HepG2 (cell line): Measurements from ENCODE around the gene ZNF717. TPM values are rescaled to one million over a fixed set of nuclear protein-coding genes. Genes with fewer than 3 reads are reported as not detected.
A peak's percentile ranks its signal among the peaks of the same experiment; 100 is the strongest.
"Not testable (repeated sequence)": the region's sequence is repeated elsewhere in the genome, so short reads cannot be mapped to it uniquely, and the experiment has no call there.

Experiments used
- ATAC-seq: fragments of 200-7000 bp; cut with Tn5 transposase; 3 replicates; pipeline ENCODE4 v1.9.1; 2020; ENCODE audit warnings: mild to moderate bottlenecking, moderate library complexity
- BruUV-seq: library from RNA; stranded (reverse); fragments of 400-500 nt; replicated peaks from 2 replicates; lab custom pipeline; 2021; lab: Mats Ljungman, UMichigan
- CTCF ChIA-PET: fragments of 300-600 bp; formaldehyde crosslinking; extraction: SDS; loops from one replicate; lab custom pipeline; 2021; ENCODE audit warnings: low total read pairs, inconsistent platforms, low intra/inter-chr PET ratio; lab: Yijun Ruan, JAX
- POLR2A ChIA-PET: fragments of 350-600 bp; sonication (Branson Sonifier 250); formaldehyde crosslinking; loops from one replicate; lab custom pipeline; 2020; ENCODE audit warnings: antibody characterized with exemption, inconsistent platforms; lab: Yijun Ruan, JAX
- DNase-seq: peaks from one replicate; pipeline ENCODE4 v3.0.0-alpha.2; 2015; ENCODE audit warnings: low spot score
- FAIRE-seq: peaks from 3 replicates; lab custom pipeline; 2011; peaks lifted over from hg19 to GRCh38; lab: Jason Lieb, UNC
- H2AFZ ChIP-seq: one replicate; pipeline ENCODE4 v1.6.1; 2011; ENCODE audit warnings: low read length, inconsistent platforms
- H3K27ac ChIP-seq: fragments of 300-600 bp; 3 replicates; pipeline ENCODE4 v1.8.0; 2011; ENCODE audit warnings: mixed run types, mild to moderate bottlenecking, mixed read lengths, low read length, inconsistent platforms; ENCODE audit not compliant: insufficient read depth; ENCODE audit errors: extremely low read length
- H3K27me3 ChIP-seq, 2 experiments: fragments of 200-600 bp in 1 of 2; 2 replicates in 1 of 2; 3 replicates in 1 of 2; pipeline versions ENCODE4 v1.6.0 to v1.8.0; 2011; ENCODE audit warnings: low read length in 2 of 2, mild to moderate bottlenecking in 2 of 2, moderate library complexity in 2 of 2, inconsistent platforms in 1 of 2; ENCODE audit not compliant: insufficient read depth in 2 of 2, control insufficient read depth in 1 of 2
- H3K36me3 ChIP-seq, 2 experiments: fragments of 200-600 bp in 1 of 2; replicated peaks in 1 of 2; 2 replicates in 1 of 2; 3 replicates in 1 of 2; pipeline versions ENCODE4 v1.5.1 to v1.8.0; 2011; ENCODE audit warnings: low read length in 2 of 2, inconsistent platforms in 1 of 2; ENCODE audit not compliant: insufficient read depth in 2 of 2, control insufficient read depth in 1 of 2
- H3K4me1 ChIP-seq: 2 replicates; pipeline ENCODE4 v1.5.1; 2012; ENCODE audit warnings: low read length, inconsistent platforms; ENCODE audit not compliant: insufficient read depth
- H3K4me2 ChIP-seq: 2 replicates; pipeline ENCODE4 v1.6.0; 2011; ENCODE audit warnings: low read depth, low read length, inconsistent platforms
- H3K4me3 ChIP-seq, 3 experiments: fragments of 200-600 bp in 1 of 3; sonication (generic), shearing (Covaris generic) in 1 of 3; replicated peaks in 1 of 3; 2 replicates each; pipeline ENCODE4 v1.5.1; 2011 to 2016; ENCODE audit warnings: low read length in 3 of 3, inconsistent platforms in 2 of 3, low read depth in 2 of 3, mild to moderate bottlenecking in 2 of 3, control low read depth in 1 of 3, mixed read lengths in 1 of 3; ENCODE audit not compliant: insufficient read depth in 1 of 3
- H3K79me2 ChIP-seq: one replicate; pipeline ENCODE4 v1.6.1; 2011; ENCODE audit warnings: low read length, inconsistent platforms; ENCODE audit not compliant: insufficient read depth
- H3K9ac ChIP-seq: 2 replicates; pipeline ENCODE4 v1.6.0; 2011; ENCODE audit warnings: mild to moderate bottlenecking, low read depth, low read length, inconsistent platforms; ENCODE audit not compliant: insufficient read depth
- H3K9me3 ChIP-seq: 2 replicates; pipeline ENCODE4 v1.5.1; 2012; ENCODE audit warnings: mild to moderate bottlenecking, low read length
- H4K20me1 ChIP-seq: 2 replicates; pipeline ENCODE4 v1.6.0; 2011; ENCODE audit warnings: inconsistent platforms, mild to moderate bottlenecking, low read length, moderate library complexity; ENCODE audit not compliant: insufficient read depth
- CREB1 ChIP-seq, 2 experiments: fragments of 450-650 bp in 1 of 2; IDR thresholded peaks; 2 replicates each; pipeline ENCODE4 v1.6.1; 2016 to 2017; ENCODE audit warnings: control low read depth in 1 of 2, mild to moderate bottlenecking in 1 of 2, missing compliant biosample characterization in 1 of 2, missing genetic modification characterization in 1 of 2
- WGBS: methylation state at CpG from one replicate; pipeline ENCODE4 v1.1.6; 2017; ENCODE audit warnings: low lambda C conversion rate; 5-methylcytosine and 5-hydroxymethylcytosine counted together
- in situ Hi-C: cut with HindIII; loops from 2 replicates; pipeline ENCODE4 v1.10.0; 2017; ENCODE audit warnings: low pct_unique_long_range_greater_than_20kb; ENCODE audit not compliant: extremely low pct_ligation_motif_present
- intact Hi-C: fragments of 100-400 bp; cut with micrococcal nuclease; formaldehyde crosslinking; loops from one replicate; pipeline ENCODE4 v1.10.0; 2022; ENCODE audit not compliant: unreplicated experiment
- polyA plus RNA-seq, 8 experiments: library from polyadenylated mRNA; depleted of rRNA in 3 of 8; stranded (reverse) in 7 of 8; unstranded in 1 of 8; fragments of >200 nt; fragmentation: Illumina TruSeq in 4 of 8; extraction: Trizol in 4 of 8; gene quantifications; 2 replicates each; pipeline versions ENCODE4 v1.2.1 to v1.2.3, GENCODE V29; 2011 to 2016; ENCODE audit warnings: low read depth in 4 of 8, missing spikeins in 1 of 8, mixed read lengths in 1 of 8; ENCODE audit not compliant: insufficient read depth in 1 of 8
- total RNA-seq, 5 experiments: library from RNA; depleted of rRNA; stranded (reverse); fragments of >200 nt; fragmentation: Illumina TruSeq; extraction: Trizol; gene quantifications; 2 replicates each; pipeline ENCODE4 v1.2.3, GENCODE V29; 2016; ENCODE audit warnings: low read depth in 1 of 5

Gene ZNF717
- total and polyA plus RNA-seq, 2 of the 13 experiments (the other 11 are each of a cell fraction or from before 2014, with no cell fraction given) = not detected

DNA sequence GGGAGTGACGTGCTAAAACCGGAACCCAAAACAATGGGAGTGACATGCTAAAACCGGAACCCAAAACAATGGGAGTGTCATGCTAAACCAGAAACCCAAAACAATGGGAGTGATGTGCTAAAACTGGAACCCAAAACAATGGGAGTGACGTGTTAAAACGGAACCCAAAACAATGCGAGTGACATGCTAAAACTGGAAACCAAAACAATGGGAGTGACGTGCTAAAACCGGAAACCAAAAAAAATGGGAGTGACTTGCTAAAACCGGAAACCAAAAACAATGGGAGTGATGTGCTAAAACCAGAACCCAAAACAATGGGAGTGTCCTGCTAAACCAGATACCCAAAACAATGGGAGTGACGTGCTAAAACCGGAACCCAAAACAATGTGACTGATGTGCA, 7.6 kb downstream of the ZNF717 start:
- POLR2A ChIA-PET = not testable (repeated sequence)

DNA sequence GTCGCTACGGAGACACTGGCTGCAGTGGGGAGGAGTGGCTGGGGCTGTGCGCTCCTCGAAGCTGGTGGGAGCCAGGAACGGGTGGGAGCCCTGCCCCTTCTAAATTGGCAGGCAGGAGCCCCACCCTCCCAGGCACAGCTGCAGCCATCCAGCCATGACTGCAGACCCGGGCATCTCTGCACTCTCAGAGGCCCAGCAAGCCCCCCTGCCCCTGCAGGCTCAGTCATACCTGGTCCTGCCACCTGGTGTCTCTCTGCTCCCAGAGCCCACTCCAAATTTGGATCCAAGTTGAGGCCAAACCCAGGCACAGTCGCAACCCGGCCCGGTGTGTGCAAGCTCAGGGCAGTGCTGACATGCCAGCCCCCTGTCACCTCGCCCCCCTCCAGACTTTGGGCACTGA, 13.7 kb downstream of the ZNF717 start:
- H3K27me3 ChIP-seq, BruUV-seq, H3K36me3 ChIP-seq, H2AFZ ChIP-seq, H3K79me2 ChIP-seq, H3K27ac ChIP-seq, POLR2A ChIA-PET, H4K20me1 ChIP-seq, H3K4me3 ChIP-seq, H3K9ac ChIP-seq, intact Hi-C loops, DNase-seq, H3K4me1 ChIP-seq, FAIRE-seq, ATAC-seq, in situ Hi-C loops, CTCF ChIA-PET, H3K4me2 ChIP-seq: not testable (repeated sequence)
- WGBS = no CpG with 5 or more reads among the region's 10 CpGs
- H3K9me3 ChIP-seq = peaks cover 65% of the 10 kb centered on the region

More for the DNA sequence above, 7.6 kb downstream of the ZNF717 start:
- 66% methylated on average over 11 of the region's 11 CpGs for WGBS
- H3K36me3 ChIP-seq; H3K4me1 ChIP-seq; H2AFZ ChIP-seq; H3K27me3 ChIP-seq; CTCF ChIA-PET; intact Hi-C loops; H3K27ac ChIP-seq; in situ Hi-C loops; H3K4me2 ChIP-seq; ATAC-seq; H3K9ac ChIP-seq; H3K79me2 ChIP-seq; FAIRE-seq; H4K20me1 ChIP-seq; DNase-seq; BruUV-seq; H3K4me3 ChIP-seq; TF ChIP-seq CREB1 (CRISPR knock-in tag; IDR thresholded peaks at IDR 0.05): not testable (repeated sequence)
- peaks cover 61% of the 10 kb centered on the region for H3K9me3 ChIP-seq
- TF ChIP-seq CREB1 (IDR thresholded peaks at IDR 0.05) = peak; percentile 65
